GM18868 (cell line): ENCODE results near the gene PPP2R5C.

Experiments used
- ATAC-seq: cut with Tn5 transposase; IDR thresholded peaks from one replicate; pipeline ENCODE4 v1.9.1; 2021; ENCODE audit warnings: mild to moderate bottlenecking, moderate library complexity; ENCODE audit not compliant: unreplicated experiment

Gene PPP2R5C

GRCh38 chr14:101937926-101938767 lies 176.6 kb downstream of the PPP2R5C start:
- no peak for ATAC-seq

GRCh38 chr14:101939646-101940170 lies 178.2 kb downstream of the PPP2R5C start:
- no peak for ATAC-seq

DNA sequence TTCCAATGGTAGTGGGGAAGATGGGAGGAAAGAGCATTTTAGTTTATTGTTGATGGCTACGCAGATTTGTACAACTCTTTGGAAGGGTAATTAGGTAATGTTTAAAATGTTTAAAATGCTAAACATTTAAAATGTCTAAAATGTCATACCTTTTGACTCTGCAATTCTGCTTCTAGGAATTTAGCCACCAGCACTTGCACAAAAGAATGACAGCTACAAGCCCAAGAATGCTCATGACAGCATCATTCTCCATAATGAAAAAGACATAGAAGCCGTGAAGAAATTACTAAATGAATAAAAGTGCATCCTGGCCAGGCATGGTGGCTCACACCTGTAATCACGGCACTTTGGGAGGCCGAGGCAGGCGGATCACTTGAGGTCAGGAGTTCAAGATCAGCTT lies 182.9 kb downstream of the PPP2R5C start:
- no peak for ATAC-seq

GRCh38 chr14:101945171-101945570 lies 183.7 kb downstream of the PPP2R5C start:
- ATAC-seq: no peak

GRCh38 chr14:101947577-101947903 lies 186.0 kb downstream of the PPP2R5C start:
- ATAC-seq: peak; percentile 4

GRCh38 chr14:101947904-101948665 lies 186.6 kb downstream of the PPP2R5C start:
- ATAC-seq: peak; percentile 97

GRCh38 chr14:101948666-101949216 lies 187.2 kb downstream of the PPP2R5C start:
- ATAC-seq: no peak

GRCh38 chr14:101950100-101950499 lies 188.6 kb downstream of the PPP2R5C start:
- ATAC-seq: no peak

DNA sequence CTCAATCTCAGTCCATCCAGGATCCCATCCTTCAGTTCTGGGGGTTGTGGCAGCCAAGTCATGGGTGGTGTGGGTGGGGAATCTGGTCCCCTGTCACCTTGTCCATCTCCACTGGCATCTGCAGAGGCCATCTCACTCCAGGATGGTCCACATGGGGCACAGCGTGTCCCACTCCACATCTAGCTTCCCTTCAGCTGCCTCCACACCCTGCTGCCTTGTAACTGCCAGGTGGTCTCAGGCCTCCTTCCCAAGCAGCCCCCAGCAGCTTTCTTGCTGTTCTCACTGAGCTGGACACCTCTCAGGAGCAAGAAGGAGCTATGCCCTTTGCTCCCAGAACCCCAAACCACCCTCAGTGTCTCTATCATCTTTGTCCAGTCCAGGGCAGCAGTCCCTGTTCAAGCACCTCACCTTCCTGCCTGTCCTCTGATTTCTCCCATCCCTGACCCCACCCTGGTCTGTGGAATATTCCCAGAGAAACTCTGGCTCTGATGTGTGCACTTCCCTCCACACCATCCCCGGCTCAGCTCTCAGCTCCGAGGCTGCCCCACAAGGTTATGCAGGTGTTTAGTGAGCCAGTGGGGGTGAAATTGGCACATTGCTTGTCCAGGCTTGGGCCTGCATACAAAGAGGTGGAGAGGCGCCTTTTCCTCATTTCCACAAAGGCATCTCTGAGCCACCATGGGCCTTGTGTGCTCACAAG lies 189.2 kb downstream of the PPP2R5C start:
- no peak for ATAC-seq

- no peak for ATAC-seq
Measured at GRCh38 chr14:101953151-101953550, 191.6 kb downstream of the PPP2R5C start.

DNA sequence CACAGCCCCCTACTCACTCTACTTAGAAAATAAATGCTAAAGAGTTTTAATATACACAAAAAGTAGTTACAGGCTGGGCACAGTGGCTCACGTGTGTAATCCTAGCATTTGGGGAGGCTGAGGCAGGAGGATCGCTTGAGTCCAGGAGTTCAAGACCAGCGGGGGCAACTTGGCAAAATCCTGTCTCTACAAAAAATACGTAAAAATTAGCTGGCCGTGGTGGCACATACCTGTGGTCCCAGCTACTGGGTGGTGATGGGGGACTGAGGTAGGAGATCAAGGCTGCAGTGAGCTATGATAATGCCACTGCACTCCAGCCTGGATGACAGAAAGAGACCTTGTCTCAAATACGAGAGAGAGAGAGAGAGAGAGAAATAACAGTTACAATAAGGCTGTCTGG lies 193.0 kb downstream of the PPP2R5C start:
- no peak for ATAC-seq

DNA sequence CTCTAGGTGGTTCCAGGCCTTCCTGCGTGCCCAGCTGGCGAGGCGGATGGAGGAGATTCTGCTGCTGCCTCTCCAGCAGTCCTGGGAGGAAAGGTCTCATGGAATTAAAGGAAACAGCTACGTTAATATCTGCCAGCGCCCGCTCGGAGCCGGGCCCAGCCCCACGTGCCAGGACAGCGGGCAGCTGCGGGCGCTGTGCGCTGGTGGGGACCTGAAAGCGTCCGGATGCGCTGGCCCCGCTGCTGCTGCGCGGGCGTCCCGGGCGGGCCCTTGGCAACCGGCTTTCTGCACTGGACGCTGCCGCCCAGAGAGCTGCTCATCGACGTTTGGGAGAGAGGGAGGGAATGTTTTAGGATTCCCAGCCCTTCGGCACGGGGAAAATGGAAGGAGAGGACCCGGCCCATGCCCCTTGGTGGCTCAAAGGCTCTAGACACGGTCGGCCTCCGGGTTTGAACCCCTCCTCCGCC lies 194.2 kb downstream of the PPP2R5C start:
- ATAC-seq: no peak

GRCh38 chr14:101956179-101956885 lies 194.8 kb downstream of the PPP2R5C start:
- no peak for ATAC-seq

- no peak for ATAC-seq
Measured at GRCh38 chr14:101957406-101958234, 196.1 kb downstream of the PPP2R5C start.

DNA sequence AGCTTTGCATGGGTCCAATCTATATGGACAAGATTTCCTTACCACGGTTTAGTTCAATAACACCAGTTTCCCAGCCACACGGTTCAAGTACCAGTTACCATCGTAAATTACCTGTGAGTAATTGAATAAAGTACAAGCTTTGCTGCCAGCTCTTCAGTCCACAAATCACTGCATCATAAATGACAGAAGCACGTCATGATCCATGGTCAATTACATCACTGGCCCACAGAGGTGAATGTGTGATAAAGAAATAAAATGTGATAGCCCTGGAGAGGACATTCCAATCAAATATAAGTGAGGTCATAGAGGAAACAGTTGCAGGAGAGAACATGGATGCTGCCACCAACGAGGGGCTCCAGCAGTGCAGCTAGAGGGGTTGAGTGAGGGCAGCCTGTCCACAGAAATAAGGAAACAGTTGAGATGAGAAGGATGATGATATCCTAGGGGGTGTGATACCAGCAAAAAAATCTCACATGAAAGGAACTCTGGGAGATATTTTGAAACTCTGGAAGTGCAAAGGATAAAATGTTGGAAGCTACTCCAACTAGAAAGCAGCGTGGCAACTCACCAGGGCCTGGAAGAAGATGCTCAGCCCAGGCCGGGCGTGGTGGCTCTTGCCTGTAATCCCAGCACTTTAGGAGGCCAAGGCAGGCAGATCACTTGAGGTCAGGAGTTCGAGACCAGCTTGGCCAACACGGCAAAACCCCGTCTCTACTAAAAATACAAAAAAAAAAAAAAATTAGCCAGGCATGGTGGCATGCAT lies 197.1 kb downstream of the PPP2R5C start:
- ATAC-seq: no peak

DNA sequence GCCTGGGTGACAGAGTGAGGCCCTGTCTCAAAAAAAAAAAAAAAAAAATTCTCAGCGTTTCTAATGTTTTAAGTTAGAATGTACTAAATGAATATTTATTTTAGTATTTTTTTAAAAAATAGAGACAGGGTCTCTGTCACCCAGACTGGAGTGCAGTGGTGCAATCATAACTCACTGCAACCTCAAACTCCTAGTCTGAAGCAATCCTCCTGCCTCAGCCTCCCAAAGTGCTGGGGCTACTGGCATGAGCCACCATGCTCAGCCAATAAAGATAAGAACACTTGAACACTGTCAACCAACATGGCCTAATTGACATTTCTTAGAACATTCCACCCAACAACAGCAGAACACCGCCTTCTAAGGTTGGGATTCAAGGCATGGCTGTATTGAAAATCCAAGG lies 197.8 kb downstream of the PPP2R5C start:
- no peak for ATAC-seq

GRCh38 chr14:101960225-101960624 lies 198.7 kb downstream of the PPP2R5C start:
- ATAC-seq: no peak

GRCh38 chr14:101961011-101961721 lies 199.7 kb downstream of the PPP2R5C start:
- ATAC-seq: no peak
